Sigmoid colon (tissue), 4 donors: ENCODE results near the gene FOXRED2.

Source experiments
- CTCF ChIP-seq, 4 experiments: fragments of 450-650 bp in 3 of 4; fragments of 200-600 bp in 1 of 4; IDR thresholded peaks; one replicate each; pipeline ENCODE4 v1.5.1; 2016 to 2019; ENCODE audit warnings: antibody characterized with exemption in 4 of 4, mild to moderate bottlenecking in 3 of 4, moderate library complexity in 2 of 4
- EP300 ChIP-seq, 4 donors: sonication (generic); formaldehyde crosslinking; IDR thresholded peaks; one replicate each; pipeline ENCODE4 v1.6.1; 2017; ENCODE audit warnings: antibody characterized with exemption in 4 of 4
- POLR2A ChIP-seq, 2 donors: fragments of 450-650 bp; IDR thresholded peaks; one replicate each; pipeline ENCODE4 v1.6.1; 2016; ENCODE audit warnings: antibody characterized with exemption in 2 of 2, mild to moderate bottlenecking in 2 of 2, moderate library complexity in 2 of 2

- TF ChIP-seq EP300 (IDR thresholded peaks at IDR 0.05) (no peak), CTCF (IDR thresholded peaks at IDR 0.05) (no peak), POLR2A (IDR thresholded peaks at IDR 0.05) (no peak)
Observed at GRCh38 chr22:36464715-36465231, 42.1 kb downstream of the FOXRED2 start.
